Fibroblast of mammary gland (primary cell): ENCODE results near the gene BTBD16.

Experiments used
- DNase-seq: peaks from one replicate; pipeline ENCODE4 v3.0.0-alpha.2; 2010; ENCODE audit warnings: low read depth
- H3K4me3 ChIP-seq: 2 replicates; pipeline ENCODE4 v1.5.1; 2011; ENCODE audit warnings: low read depth, mild to moderate bottlenecking, low read length, moderate library complexity; ENCODE audit not compliant: control insufficient read depth
- CTCF ChIP-seq: conservative IDR thresholded peaks from 2 replicates; pipeline ENCODE4 v1.5.1; 2011; ENCODE audit warnings: low read depth, low read length, inconsistent platforms; ENCODE audit not compliant: control insufficient read depth, insufficient read depth

The BTBD16 gene

GRCh38 chr10:122321960-122322359 is 50.9 kb downstream of the BTBD16 start:
- no peak for DNase-seq
- no peak overlapping the region for H3K4me3 ChIP-seq
- no peak for TF ChIP-seq CTCF

- H3K4me3 ChIP-seq = no peak overlapping the region
- DNase-seq = no peak
- TF ChIP-seq CTCF = no peak
Observed at GRCh38 chr10:122323189-122323588, 52.1 kb downstream of the BTBD16 start.

GRCh38 chr10:122323941-122324675 is 53.0 kb downstream of the BTBD16 start:
- DNase-seq = peak; percentile 76
- no peak overlapping the region for H3K4me3 ChIP-seq
- TF ChIP-seq CTCF = no peak

- H3K4me3 ChIP-seq = no peak overlapping the region
- TF ChIP-seq CTCF = no peak
- DNase-seq = no peak
Observed at GRCh38 chr10:122325235-122325634, 54.1 kb downstream of the BTBD16 start.

- TF ChIP-seq CTCF = no peak
- no peak for DNase-seq
- H3K4me3 ChIP-seq = no peak overlapping the region
Observed at GRCh38 chr10:122326385-122326784, 55.3 kb downstream of the BTBD16 start.

- no peak for TF ChIP-seq CTCF
- no peak overlapping the region for H3K4me3 ChIP-seq
- DNase-seq = no peak
Observed at GRCh38 chr10:122326806-122327205, 55.7 kb downstream of the BTBD16 start.
